NCI-H1105 treated with DMSO at 0.1 percent for 48 hours (cell line): Measurements from ENCODE around the gene RAI14.

Experiments
- DNase-seq: peaks from one replicate; lab custom pipeline; 2025; lab: John Stamatoyannopoulos, UW

Gene RAI14

GRCh38 chr5:34677428-34677827, 21.3 kb downstream of the RAI14 start:
- no peak for DNase-seq

- no peak for DNase-seq
Observed at GRCh38 chr5:34680896-34681295, 24.8 kb downstream of the RAI14 start.

- no peak for DNase-seq
Observed at GRCh38 chr5:34682926-34683623, 26.9 kb downstream of the RAI14 start.

- DNase-seq: peak; percentile 84
Observed at GRCh38 chr5:34684281-34684979, 28.3 kb downstream of the RAI14 start.

- no peak for DNase-seq
Observed at GRCh38 chr5:34684980-34685352, 28.8 kb downstream of the RAI14 start.

GRCh38 chr5:34685485-34686165, 29.5 kb downstream of the RAI14 start:
- no peak for DNase-seq

- DNase-seq: no peak
Observed at GRCh38 chr5:34686762-34687268, 30.7 kb downstream of the RAI14 start.

GRCh38 chr5:34687269-34688011, 31.3 kb downstream of the RAI14 start:
- peak; percentile 7 for DNase-seq

GRCh38 chr5:34688015-34688810, 32.1 kb downstream of the RAI14 start:
- DNase-seq: no peak

GRCh38 chr5:34690301-34690700, 34.2 kb downstream of the RAI14 start:
- no peak for DNase-seq

GRCh38 chr5:34690898-34691297, 34.8 kb downstream of the RAI14 start:
- no peak for DNase-seq

GRCh38 chr5:34691326-34691725, 35.2 kb downstream of the RAI14 start:
- DNase-seq: no peak

- no peak for DNase-seq
Observed at GRCh38 chr5:34692786-34693185, 36.7 kb downstream of the RAI14 start.

- DNase-seq: no peak
Observed at GRCh38 chr5:34694012-34694411, 37.9 kb downstream of the RAI14 start.

GRCh38 chr5:34694685-34695084, 38.6 kb downstream of the RAI14 start:
- no peak for DNase-seq

GRCh38 chr5:34695275-34696027, 39.3 kb downstream of the RAI14 start:
- DNase-seq: no peak

GRCh38 chr5:34697308-34698108, 41.4 kb downstream of the RAI14 start:
- DNase-seq: no peak

- DNase-seq: no peak
Observed at GRCh38 chr5:34698109-34698419, 41.9 kb downstream of the RAI14 start.

GRCh38 chr5:34698754-34699153, 42.6 kb downstream of the RAI14 start:
- no peak for DNase-seq
